Fibroblast of lung (primary cell): ENCODE data around the gene ARHGAP10.

ENCODE experiments used
- EZH2 ChIP-seq: IDR thresholded peaks from 2 replicates; pipeline ENCODE4 v1.5.1; 2012; ENCODE audit warnings: low read length, control low read depth, mild to moderate bottlenecking; ENCODE audit errors: missing control alignments
- TF ChIP-seq, protein P1 (sequence below), 2 donors: IDR thresholded peaks in 1 of 2; conservative IDR thresholded peaks in 1 of 2; 1 replicate in 1 of 2; 2 replicates in 1 of 2; pipeline ENCODE4 v1.5.1; 2011 to 2012; ENCODE audit warnings: low read length in 2 of 2, control low read depth in 1 of 2, inconsistent platforms in 1 of 2, low read depth in 1 of 2, mild to moderate bottlenecking in 1 of 2

DNA sequence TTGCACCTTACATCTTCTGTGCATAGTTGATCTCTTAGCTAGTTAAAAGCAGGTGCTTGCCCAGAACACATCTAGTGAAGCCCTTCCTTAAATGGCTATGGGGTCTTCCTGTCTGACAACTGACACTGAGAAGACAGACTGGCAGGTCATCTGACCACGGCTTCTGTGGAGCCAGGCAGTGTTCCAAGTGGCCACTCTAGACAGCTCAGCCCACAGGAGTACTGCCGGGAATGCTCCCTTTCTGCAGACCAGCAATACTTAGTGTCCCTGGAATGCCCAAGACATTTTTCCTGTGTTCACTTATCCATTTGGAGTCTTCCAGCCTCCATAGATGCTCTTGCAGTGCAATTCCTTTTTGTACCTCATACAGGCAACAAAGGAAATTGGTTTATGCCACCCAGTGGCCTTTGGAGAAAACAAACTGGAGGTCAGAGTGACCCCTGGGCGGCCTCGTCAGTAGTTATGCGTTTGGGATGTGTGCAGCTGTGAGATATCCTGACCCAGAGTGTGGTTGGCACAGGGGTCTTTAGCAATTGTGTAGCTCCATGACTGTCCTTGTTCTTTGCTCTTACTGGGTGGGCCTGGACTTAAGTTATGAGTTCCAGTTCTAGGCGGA lies 335.5 kb downstream of the ARHGAP10 start:
- TF ChIP-seq, protein P1, sequence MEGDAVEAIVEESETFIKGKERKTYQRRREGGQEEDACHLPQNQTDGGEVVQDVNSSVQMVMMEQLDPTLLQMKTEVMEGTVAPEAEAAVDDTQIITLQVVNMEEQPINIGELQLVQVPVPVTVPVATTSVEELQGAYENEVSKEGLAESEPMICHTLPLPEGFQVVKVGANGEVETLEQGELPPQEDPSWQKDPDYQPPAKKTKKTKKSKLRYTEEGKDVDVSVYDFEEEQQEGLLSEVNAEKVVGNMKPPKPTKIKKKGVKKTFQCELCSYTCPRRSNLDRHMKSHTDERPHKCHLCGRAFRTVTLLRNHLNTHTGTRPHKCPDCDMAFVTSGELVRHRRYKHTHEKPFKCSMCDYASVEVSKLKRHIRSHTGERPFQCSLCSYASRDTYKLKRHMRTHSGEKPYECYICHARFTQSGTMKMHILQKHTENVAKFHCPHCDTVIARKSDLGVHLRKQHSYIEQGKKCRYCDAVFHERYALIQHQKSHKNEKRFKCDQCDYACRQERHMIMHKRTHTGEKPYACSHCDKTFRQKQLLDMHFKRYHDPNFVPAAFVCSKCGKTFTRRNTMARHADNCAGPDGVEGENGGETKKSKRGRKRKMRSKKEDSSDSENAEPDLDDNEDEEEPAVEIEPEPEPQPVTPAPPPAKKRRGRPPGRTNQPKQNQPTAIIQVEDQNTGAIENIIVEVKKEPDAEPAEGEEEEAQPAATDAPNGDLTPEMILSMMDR (conservative IDR thresholded peaks at IDR 0.05 in 1 of 2, IDR thresholded peaks at IDR 0.05 in 1 of 2; ENCODE audit: low read depth in 1 of 2, low read length in 2 of 2): no peak
- no peak for TF ChIP-seq EZH2
